ENCODE data around the gene CSTB.

CSTB gene

GRCh38 chr21:43728467-43729390, 47.4 kb downstream of the CSTB start:
- peak; percentile 98 for DNase-seq (ENCODE audit: low spot score)

DNA sequence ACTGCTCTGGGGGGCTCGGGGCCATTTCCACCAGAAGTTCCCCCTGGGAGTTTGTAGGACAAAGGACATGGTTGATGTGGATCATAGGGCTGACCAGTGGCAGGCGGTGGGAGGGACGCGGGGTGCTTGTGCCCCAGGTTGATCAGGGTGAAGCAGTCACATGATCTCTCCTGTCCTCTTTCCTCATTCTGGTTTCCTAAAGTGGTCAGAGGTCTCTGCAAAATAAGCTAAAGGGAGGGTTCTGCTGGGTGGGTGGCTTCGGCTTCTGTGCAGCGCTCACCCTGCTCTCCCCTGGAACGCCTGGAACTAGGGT, 48.0 kb downstream of the CSTB start:
- no peak for DNase-seq (ENCODE audit: low spot score)

- peak; percentile 43 for DNase-seq (ENCODE audit: low spot score)
Measured at GRCh38 chr21:43727519-43728153, 48.5 kb downstream of the CSTB start.

DNA sequence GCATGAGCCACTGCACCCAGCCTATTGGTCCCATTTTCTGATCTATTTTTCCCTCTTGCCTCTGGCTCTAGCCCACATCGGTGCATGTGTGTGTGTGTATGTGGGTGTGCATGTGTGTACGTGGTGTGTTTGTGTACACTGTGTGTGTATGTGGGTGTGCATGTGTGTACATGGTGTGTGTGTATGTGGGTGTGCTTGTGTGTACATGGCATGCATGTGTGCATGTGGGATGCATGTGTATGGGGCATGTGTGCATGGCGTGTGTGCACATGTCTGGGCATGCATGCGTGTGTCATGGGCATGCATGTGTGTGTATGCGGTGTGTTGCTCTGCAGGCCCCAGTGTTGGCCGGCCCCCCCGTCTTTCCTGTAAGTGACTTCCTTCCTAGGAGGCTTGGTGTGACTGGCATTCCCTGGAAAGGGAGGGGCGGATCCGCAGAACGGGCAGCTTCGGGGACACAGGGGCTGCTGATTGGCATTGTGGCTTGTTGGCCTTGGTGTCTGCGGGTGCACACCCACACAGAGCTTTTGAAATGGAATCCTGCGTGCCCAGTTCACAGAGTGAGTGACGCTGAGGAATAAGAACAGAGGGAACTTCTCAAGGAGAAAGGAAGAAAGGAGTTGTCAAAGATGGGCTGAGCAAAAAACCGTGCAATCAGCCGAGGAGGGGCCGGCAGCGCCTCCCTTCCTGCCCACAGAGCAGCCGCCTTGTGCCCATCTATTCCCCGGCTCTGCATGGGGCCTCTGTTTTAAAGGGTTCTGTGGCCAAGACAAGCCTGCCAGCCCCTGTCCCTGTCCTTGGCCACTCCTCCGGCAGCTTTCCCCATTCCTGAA, 49.2 kb downstream of the CSTB start:
- no peak for DNase-seq (ENCODE audit: low spot score)

All from hepatic stellate cell (primary cell).